ENCODE results near the gene RUNX1.

The RUNX1 gene

DNA sequence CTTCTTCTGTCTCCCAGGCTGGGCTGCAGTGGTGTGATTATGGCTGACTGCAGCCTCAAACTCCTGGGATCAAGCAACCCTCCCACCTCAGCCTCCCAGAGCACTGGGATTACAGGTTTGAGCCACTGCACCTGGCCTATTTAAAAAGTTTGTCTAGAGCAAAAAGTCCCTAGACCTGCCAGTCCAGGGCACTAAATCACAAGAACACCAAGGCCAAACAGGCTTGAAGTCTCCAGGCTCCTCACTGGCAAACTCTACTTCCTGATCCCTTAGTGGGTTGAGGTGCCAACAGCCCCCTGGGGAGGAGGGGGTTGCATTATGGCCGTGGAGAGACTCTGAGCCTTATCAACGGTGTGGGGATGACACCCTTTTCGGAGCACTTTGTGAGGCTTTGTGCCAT is 304.3 kb downstream of the RUNX1 start:
- FAIRE-seq, result no peak
- TF ChIP-seq POLR2A (IDR thresholded peaks at IDR 0.05; ENCODE audit: low read depth, low read length), result no peak
- no peak for DNase-seq (ENCODE audit: insufficient read length, low spot score)

DNA sequence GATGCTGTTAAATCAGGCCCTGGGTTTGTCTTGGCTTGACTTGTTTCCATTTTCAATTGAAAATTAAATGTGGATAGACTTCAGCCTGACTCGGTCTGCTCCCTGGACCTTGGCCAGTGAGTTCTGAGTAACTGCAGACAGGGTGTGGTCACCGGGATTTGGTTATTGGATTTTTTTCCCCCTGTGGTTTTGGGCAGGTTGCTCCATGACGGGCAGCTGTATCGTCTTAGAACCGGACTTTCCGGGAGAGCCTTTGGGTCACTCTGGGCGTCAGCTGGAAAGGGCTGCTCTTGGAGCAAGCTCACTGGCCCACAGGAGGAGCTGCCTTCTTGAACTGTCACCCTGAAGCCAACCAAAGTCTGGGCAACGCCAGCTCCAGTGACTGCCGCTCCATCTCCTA is 305.3 kb downstream of the RUNX1 start:
- DNase-seq (ENCODE audit: insufficient read length, low spot score), result peak; percentile 74
- TF ChIP-seq POLR2A (IDR thresholded peaks at IDR 0.05; ENCODE audit: low read depth, low read length), result no peak
- no peak for FAIRE-seq

DNA sequence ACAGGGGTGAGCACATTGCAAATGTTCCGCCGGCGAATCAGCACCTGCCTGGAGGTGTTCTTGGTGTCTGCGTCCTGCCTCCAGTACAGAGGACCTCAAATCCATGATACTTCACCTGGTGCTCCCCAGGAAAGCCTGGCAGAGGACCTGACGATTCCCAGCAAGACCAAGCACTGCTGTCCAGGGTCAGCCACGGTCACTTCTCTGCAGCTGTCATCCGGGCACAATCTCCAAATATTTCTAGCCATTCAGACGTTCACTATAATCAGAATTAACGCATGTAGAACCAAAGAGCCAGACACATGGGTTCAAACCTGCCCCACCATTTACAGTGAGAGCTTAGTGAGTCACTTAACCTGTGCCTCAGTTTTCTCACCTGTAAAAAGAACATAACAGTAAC is 305.8 kb downstream of the RUNX1 start:
- TF ChIP-seq POLR2A (IDR thresholded peaks at IDR 0.05; ENCODE audit: low read depth, low read length), result no peak
- DNase-seq (ENCODE audit: insufficient read length, low spot score) (no peak), FAIRE-seq (no peak)

DNA sequence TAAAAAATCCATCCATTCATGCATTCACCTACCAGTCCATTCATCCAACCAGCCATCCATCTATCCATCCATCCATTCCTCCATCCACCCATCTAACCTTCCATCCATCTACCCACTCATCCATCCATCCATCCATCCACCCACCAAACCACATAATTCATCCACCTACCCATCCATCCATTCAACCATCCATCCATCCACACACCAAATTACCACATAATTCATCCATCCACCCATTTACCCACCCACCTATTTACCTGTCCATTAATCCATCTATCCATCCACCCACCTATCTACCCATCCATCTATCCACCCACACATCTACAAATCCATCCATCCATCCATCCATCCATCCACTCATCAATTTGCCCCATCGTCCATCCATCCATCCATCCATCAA is 308.9 kb downstream of the RUNX1 start:
- no peak for TF ChIP-seq POLR2A (IDR thresholded peaks at IDR 0.05; ENCODE audit: low read depth, low read length)
- FAIRE-seq (no peak), DNase-seq (ENCODE audit: insufficient read length, low spot score) (no peak)
